Measurements from ENCODE around the gene ABCB8. TPM values are rescaled to one million over a fixed set of nuclear protein-coding genes. Genes with fewer than 3 reads are reported as not detected.

The ABCB8 gene
- total and polyA plus RNA-seq, 2 of the 8 experiments (the other 6 are each of a cell fraction or from before 2014, with no cell fraction given): 17.7 to 27.0 TPM

- TF ChIP-seq POU5F1 (IDR thresholded peaks at IDR 0.05; ENCODE audit: low read depth, low read length): no peak
Observed at GRCh38 chr7:151085691-151086620, 57.7 kb downstream of the ABCB8 start, which contains the start of gene AGAP3 (continued).
